Measurements from ENCODE around the gene HIP1.
"Not testable (repeated sequence)": the region's sequence is repeated elsewhere in the genome, so short reads cannot be mapped to it uniquely, and the experiment has no call there.

The HIP1 gene

GRCh38 chr7:75712517-75713361 is 26.0 kb downstream of the HIP1 start:
- DNase-seq, result no peak

GRCh38 chr7:75711656-75712514 is 26.9 kb downstream of the HIP1 start:
- peak; percentile 65 for DNase-seq

- no peak for DNase-seq
Observed at GRCh38 chr7:75711076-75711475, 27.7 kb downstream of the HIP1 start.

- DNase-seq, result no peak
Observed at GRCh38 chr7:75704928-75705327, 33.8 kb downstream of the HIP1 start.

- no peak for DNase-seq
Observed at GRCh38 chr7:75702515-75702914, 36.2 kb downstream of the HIP1 start.

GRCh38 chr7:75699993-75700392 is 38.7 kb downstream of the HIP1 start:
- DNase-seq, result no peak

GRCh38 chr7:75698358-75698757 is 40.4 kb downstream of the HIP1 start:
- no peak for DNase-seq

- DNase-seq, result no peak
Observed at GRCh38 chr7:75696263-75697037, 42.3 kb downstream of the HIP1 start.

- no peak for DNase-seq
Observed at GRCh38 chr7:75694638-75695399, 43.9 kb downstream of the HIP1 start.

GRCh38 chr7:75693668-75694067 is 45.1 kb downstream of the HIP1 start:
- DNase-seq, result not testable (repeated sequence)

GRCh38 chr7:75691793-75692543 is 46.8 kb downstream of the HIP1 start:
- DNase-seq, result no peak

GRCh38 chr7:75690121-75690523 is 48.6 kb downstream of the HIP1 start:
- no peak for DNase-seq

- DNase-seq, result no peak
Observed at GRCh38 chr7:75689246-75690099, 49.3 kb downstream of the HIP1 start.

- peak; percentile 78 for DNase-seq
Observed at GRCh38 chr7:75688200-75689136, 50.3 kb downstream of the HIP1 start.

- DNase-seq, result no peak
Observed at GRCh38 chr7:75687246-75688088, 51.3 kb downstream of the HIP1 start.

- DNase-seq, result no peak
Observed at GRCh38 chr7:75686551-75686950, 52.2 kb downstream of the HIP1 start.

GRCh38 chr7:75682052-75682451 is 56.7 kb downstream of the HIP1 start:
- not testable (repeated sequence) for DNase-seq

- no peak for DNase-seq
Observed at GRCh38 chr7:75679060-75679459, 59.7 kb downstream of the HIP1 start.

All from left hindlimb (tissue), 1 donor.